Ascending aorta (tissue), 2 donors: Measurements from ENCODE around the gene TNKS1BP1. TPM values are rescaled to one million over a fixed set of nuclear protein-coding genes. Genes with fewer than 3 reads are reported as not detected.

ENCODE experiments used
- DNase-seq, 2 donors: peaks; one replicate each; pipeline ENCODE4 v3.0.0-alpha.2; 2019; ENCODE audit warnings: low spot score in 2 of 2
- H3K27ac ChIP-seq, 2 donors: fragments of 200-600 bp; sonication (generic); one replicate each; pipeline ENCODE4 v1.5.1; 2016 to 2017; ENCODE audit warnings: mild to moderate bottlenecking in 1 of 2
- H3K27me3 ChIP-seq: fragments of 200-600 bp; sonication (generic); one replicate; pipeline ENCODE4 v1.5.1; 2017
- H3K36me3 ChIP-seq, 2 donors: fragments of 200-600 bp; sonication (generic); one replicate each; pipeline ENCODE4 v1.5.1; 2016
- H3K4me1 ChIP-seq, 2 donors: fragments of 200-600 bp; sonication (generic); one replicate each; pipeline ENCODE4 v1.5.1; 2016 to 2017; ENCODE audit warnings: mild to moderate bottlenecking in 1 of 2
- H3K4me3 ChIP-seq, 2 donors: fragments of 200-600 bp; sonication (generic); one replicate each; pipeline ENCODE4 v1.5.1; 2016 to 2017; ENCODE audit warnings: mild to moderate bottlenecking in 1 of 2
- H3K9me3 ChIP-seq, 2 donors: fragments of 200-600 bp; sonication (generic); one replicate each; pipeline ENCODE4 v1.5.1; 2016
- intact Hi-C: fragments of 100-400 bp; cut with DNase I; formaldehyde crosslinking; loops from one replicate; pipeline ENCODE4 v1.15.1; 2023
- total RNA-seq: library from RNA; depleted of rRNA; stranded (reverse); fragments of >200 nt; gene quantifications from one replicate; pipeline ENCODE4 v1.1.0, GENCODE V29; 2016
- TF ChIP-seq, protein P1 (sequence below), 3 experiments: fragments of 200-600 bp in 2 of 3; fragments of 450-650 bp in 1 of 3; sonication (generic) in 2 of 3; IDR thresholded peaks; one replicate each; pipeline ENCODE4 v1.5.1; 2016 to 2019; ENCODE audit warnings: antibody characterized with exemption in 3 of 3, mild to moderate bottlenecking in 1 of 3, moderate library complexity in 1 of 3

Gene TNKS1BP1
- total RNA-seq, 1 donor from 2014 or later, result 131 TPM

DNA sequence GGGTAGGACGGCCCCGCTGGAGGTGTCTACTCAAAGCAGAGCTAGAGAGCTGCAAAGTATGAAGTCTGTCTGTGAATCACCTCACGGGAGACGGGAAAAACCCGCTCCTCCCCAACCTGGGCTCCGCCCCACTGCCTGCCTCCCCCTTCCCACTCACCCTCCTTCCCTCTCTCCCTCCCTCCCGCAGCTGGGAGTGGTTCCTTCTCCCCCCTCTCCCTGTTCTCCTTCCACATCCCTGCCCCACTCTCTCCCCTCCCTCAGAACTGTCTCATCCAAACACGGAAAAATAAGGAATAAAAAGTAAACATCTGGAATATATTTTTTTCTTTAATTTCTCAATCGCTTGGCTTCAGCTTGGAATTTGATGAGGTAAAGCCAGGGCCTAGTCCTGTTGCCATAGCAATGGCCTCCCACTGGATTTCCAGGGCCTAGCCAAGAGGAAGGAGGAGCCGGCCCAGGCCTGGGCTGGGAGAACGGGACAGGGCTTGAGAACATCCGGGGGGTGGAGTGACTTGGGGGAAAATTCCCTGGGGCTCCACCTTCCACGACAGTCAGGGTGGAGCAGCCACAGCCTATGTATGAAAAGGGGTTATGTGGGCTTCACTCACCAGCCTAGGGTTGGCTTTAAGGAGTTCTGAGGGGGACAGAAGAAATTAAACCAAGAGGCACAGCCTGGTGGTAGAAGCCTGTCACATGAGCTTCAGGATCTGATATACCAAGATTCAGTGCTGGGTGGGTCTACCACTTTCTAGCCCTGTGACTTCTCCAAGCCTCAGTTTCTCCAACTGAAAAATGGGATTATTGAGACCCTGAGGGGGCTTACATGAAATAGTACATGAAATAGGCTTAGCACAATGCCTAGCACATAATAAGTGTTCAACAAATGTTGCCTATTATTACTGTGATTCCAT lies 2.2 kb downstream of the TNKS1BP1 start:
- peaks cover 14 to 46% of the 10 kb centered on the region in 2 donors for H3K4me1 ChIP-seq
- peak overlapping the region; percentile 94 to 98 for H3K27ac ChIP-seq
- peak overlapping the region; percentile 90 to 94 for H3K4me3 ChIP-seq
- TF ChIP-seq, protein P1, sequence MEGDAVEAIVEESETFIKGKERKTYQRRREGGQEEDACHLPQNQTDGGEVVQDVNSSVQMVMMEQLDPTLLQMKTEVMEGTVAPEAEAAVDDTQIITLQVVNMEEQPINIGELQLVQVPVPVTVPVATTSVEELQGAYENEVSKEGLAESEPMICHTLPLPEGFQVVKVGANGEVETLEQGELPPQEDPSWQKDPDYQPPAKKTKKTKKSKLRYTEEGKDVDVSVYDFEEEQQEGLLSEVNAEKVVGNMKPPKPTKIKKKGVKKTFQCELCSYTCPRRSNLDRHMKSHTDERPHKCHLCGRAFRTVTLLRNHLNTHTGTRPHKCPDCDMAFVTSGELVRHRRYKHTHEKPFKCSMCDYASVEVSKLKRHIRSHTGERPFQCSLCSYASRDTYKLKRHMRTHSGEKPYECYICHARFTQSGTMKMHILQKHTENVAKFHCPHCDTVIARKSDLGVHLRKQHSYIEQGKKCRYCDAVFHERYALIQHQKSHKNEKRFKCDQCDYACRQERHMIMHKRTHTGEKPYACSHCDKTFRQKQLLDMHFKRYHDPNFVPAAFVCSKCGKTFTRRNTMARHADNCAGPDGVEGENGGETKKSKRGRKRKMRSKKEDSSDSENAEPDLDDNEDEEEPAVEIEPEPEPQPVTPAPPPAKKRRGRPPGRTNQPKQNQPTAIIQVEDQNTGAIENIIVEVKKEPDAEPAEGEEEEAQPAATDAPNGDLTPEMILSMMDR (IDR thresholded peaks at IDR 0.05), result no peak
- peaks cover 25 to 42% of the 10 kb centered on the region in 2 donors for H3K36me3 ChIP-seq
- H3K27me3 ChIP-seq, result no peaks in the 10 kb centered on the region
- H3K9me3 ChIP-seq, result no peaks in the 10 kb centered on the region
- intact Hi-C loops, result loop anchor here (1.0 to 10.0 kb wide), 3 partner anchors 11 to 345 kb away; no protein-coding TSS in a partner anchor
- peak; percentile 82 to 98 for DNase-seq

DNA sequence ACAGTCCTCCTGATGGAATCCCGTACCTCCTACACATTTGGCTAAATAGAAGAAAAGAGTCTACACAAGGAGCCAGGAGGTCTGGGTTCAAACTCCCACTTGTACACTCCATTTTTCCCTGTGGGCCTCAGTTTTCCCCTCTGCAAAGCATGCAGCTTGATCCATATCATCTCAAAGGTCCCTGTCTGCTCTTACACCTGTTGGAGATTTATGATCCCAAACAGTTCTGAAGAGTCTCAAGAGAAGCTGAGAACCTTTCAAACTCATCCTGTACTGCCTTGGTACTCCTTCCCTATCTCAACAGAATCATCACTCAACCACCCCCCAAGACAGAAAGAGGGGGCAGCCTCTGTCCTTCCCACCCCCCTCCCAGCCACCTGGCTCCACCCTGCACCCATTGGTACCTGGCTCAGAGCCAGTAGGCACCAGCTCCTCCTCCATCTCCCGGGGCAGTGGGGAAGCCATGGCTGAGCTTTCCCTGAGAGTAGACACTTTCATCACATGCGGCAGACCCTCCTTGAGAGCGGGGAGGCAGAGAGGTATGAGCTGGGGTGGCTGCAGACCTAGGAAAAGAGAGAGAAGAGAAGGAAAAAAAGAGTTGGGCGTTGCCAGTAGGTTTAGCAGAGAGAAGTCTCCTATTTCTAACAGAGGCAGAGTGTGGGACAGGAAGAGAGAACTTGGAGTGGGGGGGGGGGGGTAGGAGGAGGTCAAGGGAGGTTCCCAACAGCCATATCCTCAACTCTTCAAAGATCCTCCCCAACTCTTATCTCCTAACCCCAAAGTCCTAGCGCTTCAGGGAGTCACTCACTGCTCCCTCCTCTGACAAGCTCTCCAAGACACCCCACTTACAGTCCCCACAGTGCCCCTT lies 3.1 kb downstream of the TNKS1BP1 start:
- intact Hi-C loops, result loop anchor here (1.0 to 10.0 kb wide), 3 partner anchors 10 to 346 kb away; no protein-coding TSS in a partner anchor
- Histone ChIP-seq H3K4me3 (peak overlapping the region; percentile 90 to 94), H3K9me3 (no peaks in the 10 kb centered on the region), H3K27me3 (no peaks in the 10 kb centered on the region), H3K4me1 (peaks cover 14 to 49% of the 10 kb centered on the region in 2 donors), H3K27ac (peak overlapping the region; percentile 94 to 98), H3K36me3 (peaks cover 34 to 42% of the 10 kb centered on the region in 2 donors)
- DNase-seq, result no peak
- TF ChIP-seq, protein P1 (IDR thresholded peaks at IDR 0.05), result no peak

DNA sequence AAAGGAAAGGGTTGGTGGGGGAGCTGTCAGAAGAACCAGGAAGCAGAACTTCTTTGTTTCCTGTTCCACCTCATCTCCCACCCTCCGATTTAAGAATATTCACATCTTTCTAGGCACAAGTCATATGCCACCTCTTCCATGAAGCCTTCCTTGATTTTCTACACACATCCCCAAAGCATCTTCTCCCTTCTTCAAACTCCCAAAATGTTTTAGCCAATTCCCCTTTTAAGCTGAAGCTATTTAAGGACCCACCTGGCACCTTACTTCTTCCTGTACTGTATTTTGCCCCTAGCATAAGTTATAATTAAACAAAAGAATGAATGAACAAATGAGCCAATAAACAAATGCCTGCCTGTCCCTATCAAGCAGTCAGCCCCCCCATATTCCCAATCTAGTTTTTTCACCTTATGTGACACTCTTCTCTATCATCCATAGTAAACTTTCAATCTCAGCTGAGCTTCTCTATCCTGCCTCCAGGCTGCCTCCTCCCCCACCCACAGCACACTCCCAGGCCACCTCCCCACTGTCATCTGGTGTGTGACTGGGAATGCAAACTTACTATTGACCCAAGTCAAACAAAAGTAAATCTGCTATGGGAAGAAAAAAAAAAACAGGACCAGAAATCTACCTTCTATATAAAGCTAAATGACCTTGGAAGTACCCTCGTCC lies 3.9 kb downstream of the TNKS1BP1 start:
- H3K36me3 ChIP-seq, result peaks cover 42 to 48% of the 10 kb centered on the region in 2 donors
- H3K27me3 ChIP-seq, result no peaks in the 10 kb centered on the region
- no peak for DNase-seq
- peaks cover 12 to 47% of the 10 kb centered on the region in 2 donors for H3K4me1 ChIP-seq
- TF ChIP-seq, protein P1 (IDR thresholded peaks at IDR 0.05), result no peak
- H3K27ac ChIP-seq, result peak overlapping the region; percentile 94 to 98
- peak overlapping the region; percentile 90 to 94 for H3K4me3 ChIP-seq
- intact Hi-C loops, result loop anchor here (10.0 kb wide), 1 partner anchor 174 kb away; no protein-coding TSS in a partner anchor
- no peaks in the 10 kb centered on the region for H3K9me3 ChIP-seq

DNA sequence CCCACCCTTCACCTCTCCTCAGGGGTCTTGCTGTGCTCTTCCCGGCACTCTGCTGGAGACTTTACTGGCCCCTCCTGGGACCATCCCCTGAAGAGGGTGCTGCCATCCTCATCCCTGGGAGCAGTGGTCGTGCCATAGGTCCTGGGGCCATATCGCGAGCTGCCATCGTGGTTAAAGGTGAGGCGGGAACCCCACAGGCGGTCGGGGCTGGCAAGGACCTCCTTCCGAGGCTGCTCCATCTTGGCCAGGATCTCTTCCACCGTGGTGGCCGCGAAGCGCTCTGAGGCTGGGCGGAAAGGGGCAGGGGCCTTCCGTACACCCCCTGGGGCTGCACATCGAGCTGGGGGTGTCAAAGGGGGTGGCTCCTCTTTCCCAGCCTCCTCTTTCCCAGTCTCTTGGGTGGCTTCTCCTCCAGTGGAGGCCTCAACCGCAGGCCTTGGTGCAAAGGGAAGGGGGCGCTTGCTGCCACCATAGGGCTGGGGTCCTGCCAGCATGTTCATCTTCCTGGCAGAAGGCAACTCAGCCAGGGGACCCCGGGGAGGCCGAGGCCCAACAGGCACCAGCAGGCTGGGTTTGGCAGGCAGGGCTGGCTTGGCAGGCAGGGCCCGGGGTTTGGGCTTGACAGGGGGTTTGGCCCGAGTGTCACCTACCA lies 4.6 kb downstream of the TNKS1BP1 start:
- no peak for DNase-seq
- Histone ChIP-seq H3K4me1 (peaks cover 10 to 43% of the 10 kb centered on the region in 2 donors), H3K4me3 (peak overlapping the region in 1 of 2 donors; percentile 6), H3K27me3 (no peaks in the 10 kb centered on the region), H3K27ac (peak overlapping the region; percentile 31 to 98), H3K36me3 (peaks cover 47 to 54% of the 10 kb centered on the region in 2 donors), H3K9me3 (no peaks in the 10 kb centered on the region)
- TF ChIP-seq, protein P1 (IDR thresholded peaks at IDR 0.05), result no peak
- intact Hi-C loops, result loop anchor here (10.0 kb wide), 1 partner anchor 175 kb away; no protein-coding TSS in a partner anchor
